Common myeloid progenitor, CD34-positive (primary cell): ENCODE results near the gene AUTS2.
"Not testable (repeated sequence)": the region's sequence is repeated elsewhere in the genome, so short reads cannot be mapped to it uniquely, and the experiment has no call there.

Experiments used
- CTCF ChIA-PET: fragments of 350-600 bp; sonication (Branson Sonifier 250); formaldehyde crosslinking; loops from one replicate; lab custom pipeline; 2021; ENCODE audit warnings: antibody characterized with exemption; lab: Charles Lee
- POLR2A ChIA-PET: fragments of 350-600 bp; sonication (Branson Sonifier 250); formaldehyde crosslinking; loops from one replicate; lab custom pipeline; 2021; ENCODE audit warnings: antibody characterized with exemption; lab: Charles Lee
- DNase-seq, 3 donors: peaks; one replicate each; pipeline versions ENCODE4 v3.0.0 to v3.0.0-alpha.2; 2013
- H3K27ac ChIP-seq, 2 experiments: 1 replicate in 1 of 2; 2 replicates in 1 of 2; pipeline ENCODE4 v1.7.0; 2013; ENCODE audit warnings: inconsistent platforms in 2 of 2, low read length in 2 of 2, mild to moderate bottlenecking in 2 of 2, low read depth in 1 of 2, moderate library complexity in 1 of 2; ENCODE audit not compliant: severe bottlenecking in 2 of 2, insufficient read depth in 1 of 2, poor library complexity in 1 of 2
- H3K27me3 ChIP-seq, 5 experiments: replicated peaks in 2 of 5; 1 replicate in 3 of 5; 2 replicates in 2 of 5; pipeline versions ENCODE4 v1.6.1 to v1.7.0; 2013; ENCODE audit warnings: low read length in 4 of 5, mild to moderate bottlenecking in 2 of 5, moderate library complexity in 2 of 5, inconsistent platforms in 1 of 5; ENCODE audit not compliant: insufficient read depth in 5 of 5, control insufficient read depth in 4 of 5
- H3K36me3 ChIP-seq, 4 experiments: 1 replicate in 2 of 4; 2 replicates in 2 of 4; pipeline versions ENCODE4 v1.6.1 to v1.7.0; 2013; ENCODE audit warnings: low read length in 3 of 4, control low read depth in 1 of 4, mild to moderate bottlenecking in 1 of 4; ENCODE audit not compliant: control insufficient read depth in 4 of 4, insufficient read depth in 4 of 4
- H3K4me1 ChIP-seq, 4 experiments: 1 replicate in 3 of 4; 2 replicates in 1 of 4; pipeline versions ENCODE4 v1.6.1 to v1.7.1; 2013; ENCODE audit warnings: low read length in 3 of 4, mild to moderate bottlenecking in 3 of 4, control low read depth in 1 of 4, inconsistent platforms in 1 of 4, moderate library complexity in 1 of 4; ENCODE audit not compliant: control insufficient read depth in 4 of 4, insufficient read depth in 4 of 4; ENCODE audit errors: control extremely low read depth in 1 of 4
- H3K4me3 ChIP-seq, 7 experiments: 1 replicate in 4 of 7; 2 replicates in 3 of 7; pipeline versions ENCODE4 v1.5.1 to v1.7.0; 2013; ENCODE audit warnings: mild to moderate bottlenecking in 7 of 7, low read length in 6 of 7, moderate library complexity in 6 of 7, inconsistent platforms in 2 of 7, low read depth in 2 of 7, control low read depth in 1 of 7; ENCODE audit not compliant: insufficient read depth in 4 of 7, control insufficient read depth in 1 of 7; ENCODE audit errors: extremely low read depth in 1 of 7
- H3K9me3 ChIP-seq, 5 experiments: 1 replicate in 4 of 5; 2 replicates in 1 of 5; pipeline versions ENCODE4 v1.6.1 to v1.7.1; 2013; ENCODE audit warnings: low read length in 4 of 5, mild to moderate bottlenecking in 2 of 5, inconsistent platforms in 1 of 5, low read depth in 1 of 5, moderate library complexity in 1 of 5; ENCODE audit not compliant: control insufficient read depth in 4 of 5, insufficient read depth in 2 of 5; ENCODE audit errors: control extremely low read depth in 1 of 5
- WGBS: methylation state at CpG from one replicate; pipeline ENCODE4 v1.1.5; 2013; ENCODE audit not compliant: insufficient coverage; 5-methylcytosine and 5-hydroxymethylcytosine counted together

The AUTS2 gene

GRCh38 chr7:70589590-70589989 is 991.3 kb downstream of the AUTS2 start:
- Histone ChIP-seq H3K27ac (no peak overlapping the region), H3K4me1 (no peaks in the 10 kb centered on the region), H3K4me3 (no peak overlapping the region), H3K36me3 (peaks cover 0 to 2% (median 0%) of the 10 kb centered on the region in 4 experiments), H3K27me3 (peaks cover 0 to 10% (median 7%) of the 10 kb centered on the region in 5 experiments), H3K9me3 (no peaks in the 10 kb centered on the region)
- DNase-seq: no peak
- 83% methylated on average over 2 of the region's 3 CpGs for WGBS
- CTCF ChIA-PET: interaction anchor here (1.1 kb wide), 1 partner anchor 18 kb away, joined by 3 read pairs; no protein-coding TSS in a partner anchor
- POLR2A ChIA-PET: no interaction called here

- peaks cover 0 to 15% (median 12%) of the 10 kb centered on the region in 5 experiments for H3K27me3 ChIP-seq
- peaks cover 0 to under 1% (median 0%) of the 10 kb centered on the region in 4 experiments for H3K4me1 ChIP-seq
- CTCF ChIA-PET: no interaction called here
- POLR2A ChIA-PET: no interaction called here
- H3K27ac ChIP-seq: no peak overlapping the region
- peaks cover 0 to 2% (median 0%) of the 10 kb centered on the region in 4 experiments for H3K36me3 ChIP-seq
- no peaks in the 10 kb centered on the region for H3K9me3 ChIP-seq
- 92% methylated on average over 4 of the region's 11 CpGs for WGBS
- DNase-seq: no peak
- H3K4me3 ChIP-seq: no peak overlapping the region
Observed at GRCh38 chr7:70590126-70590854, 992.0 kb downstream of the AUTS2 start.

GRCh38 chr7:70591643-70592042 is 993.4 kb downstream of the AUTS2 start:
- DNase-seq: no peak
- no peaks in the 10 kb centered on the region for H3K9me3 ChIP-seq
- CTCF ChIA-PET: no interaction called here

GRCh38 chr7:70592171-70592570 is 993.9 kb downstream of the AUTS2 start:
- H3K4me1 ChIP-seq: peaks cover 0 to 13% (median 9%) of the 10 kb centered on the region in 4 experiments
- H3K9me3 ChIP-seq: no peaks in the 10 kb centered on the region
- H3K36me3 ChIP-seq: no peaks in the 10 kb centered on the region
- H3K27ac ChIP-seq: no peak overlapping the region
- CTCF ChIA-PET: no interaction called here
- POLR2A ChIA-PET: no interaction called here
- H3K27me3 ChIP-seq: peaks cover 4 to 33% (median 25%) of the 10 kb centered on the region in 5 experiments
- WGBS: 100% methylated on average over 2 of the region's 4 CpGs
- no peak for DNase-seq
- no peak overlapping the region for H3K4me3 ChIP-seq

More at GRCh38 chr7:70591643-70592042, 993.4 kb downstream of the AUTS2 start:
- POLR2A ChIA-PET: no interaction called here
- Histone ChIP-seq H3K36me3 (no peaks in the 10 kb centered on the region), H3K4me1 (peaks cover 0 to 13% (median 9%) of the 10 kb centered on the region in 4 experiments), H3K27ac (no peak overlapping the region), H3K27me3 (peaks cover 3 to 28% (median 20%) of the 10 kb centered on the region in 5 experiments), H3K4me3 (no peak overlapping the region)
- WGBS: 100% methylated on average over 5 of the region's 8 CpGs

GRCh38 chr7:70594170-70594569 is 995.9 kb downstream of the AUTS2 start:
- Histone ChIP-seq H3K27me3 (peaks cover 4 to 35% (median 26%) of the 10 kb centered on the region in 5 experiments), H3K4me3 (no peak overlapping the region), H3K36me3 (no peaks in the 10 kb centered on the region), H3K4me1 (peaks cover 0 to 13% (median 9%) of the 10 kb centered on the region in 4 experiments), H3K27ac (no peak overlapping the region), H3K9me3 (no peaks in the 10 kb centered on the region)
- POLR2A ChIA-PET: no interaction called here
- 100% methylated on average over 4 of the region's 4 CpGs for WGBS
- no peak for DNase-seq
- CTCF ChIA-PET: no interaction called here

GRCh38 chr7:70594885-70595284 is 996.6 kb downstream of the AUTS2 start:
- CTCF ChIA-PET, H3K9me3 ChIP-seq, H3K27ac ChIP-seq, POLR2A ChIA-PET, H3K4me3 ChIP-seq, H3K36me3 ChIP-seq: not testable (repeated sequence)
- 90% methylated on average over 4 of the region's 7 CpGs for WGBS
- Histone ChIP-seq H3K4me1 (peaks cover 0 to 13% (median 9%) of the 10 kb centered on the region in 4 experiments), H3K27me3 (peaks cover 4 to 35% (median 26%) of the 10 kb centered on the region in 5 experiments)
- DNase-seq: peak in 2 of 3 donors; percentile 5 to 6

GRCh38 chr7:70595370-70595754 is 997.1 kb downstream of the AUTS2 start:
- peaks cover 0 to 13% (median 9%) of the 10 kb centered on the region in 4 experiments for H3K4me1 ChIP-seq
- peaks cover 0 to 2% (median 0%) of the 10 kb centered on the region in 4 experiments for H3K36me3 ChIP-seq
- 78% methylated on average over 4 of the region's 6 CpGs for WGBS
- H3K27ac ChIP-seq: no peak overlapping the region
- POLR2A ChIA-PET: no interaction called here
- peak overlapping the region in 5 of 7 experiments; percentile 27 to 63 (median 48) for H3K4me3 ChIP-seq
- peaks cover 0 to 2% (median 0%) of the 10 kb centered on the region in 5 experiments for H3K9me3 ChIP-seq
- H3K27me3 ChIP-seq: peaks cover 4 to 35% (median 26%) of the 10 kb centered on the region in 5 experiments
- CTCF ChIA-PET: interaction anchor here (1.2 kb wide), 1 partner anchor 18 kb away, joined by 3 read pairs; no protein-coding TSS in a partner anchor
- DNase-seq: no peak
